ENCODE results near the gene HES1.

GRCh38 chr3:194161131-194162045 is 25.4 kb downstream of the HES1 start:
- TF ChIP-seq CTCF (IDR thresholded peaks at IDR 0.05; ENCODE audit: insufficient read depth, low read length, poor library complexity, severe bottlenecking) (no peak), EZH2phosphoT487 (conservative IDR thresholded peaks at IDR 0.05; ENCODE audit: low read length) (no peak)

All from SU-DHL-6 (cell line).